Measurements from ENCODE around the gene TMEM170A. TPM values are rescaled to one million over a fixed set of nuclear protein-coding genes. Genes with fewer than 3 reads are reported as not detected.
"Not testable (repeated sequence)": the region's sequence is repeated elsewhere in the genome, so short reads cannot be mapped to it uniquely, and the experiment has no call there.

Gene TMEM170A
- total and polyA plus RNA-seq, 5 experiments from 2014 or later, result 32.8 to 53.2 (median 42.3) TPM

DNA sequence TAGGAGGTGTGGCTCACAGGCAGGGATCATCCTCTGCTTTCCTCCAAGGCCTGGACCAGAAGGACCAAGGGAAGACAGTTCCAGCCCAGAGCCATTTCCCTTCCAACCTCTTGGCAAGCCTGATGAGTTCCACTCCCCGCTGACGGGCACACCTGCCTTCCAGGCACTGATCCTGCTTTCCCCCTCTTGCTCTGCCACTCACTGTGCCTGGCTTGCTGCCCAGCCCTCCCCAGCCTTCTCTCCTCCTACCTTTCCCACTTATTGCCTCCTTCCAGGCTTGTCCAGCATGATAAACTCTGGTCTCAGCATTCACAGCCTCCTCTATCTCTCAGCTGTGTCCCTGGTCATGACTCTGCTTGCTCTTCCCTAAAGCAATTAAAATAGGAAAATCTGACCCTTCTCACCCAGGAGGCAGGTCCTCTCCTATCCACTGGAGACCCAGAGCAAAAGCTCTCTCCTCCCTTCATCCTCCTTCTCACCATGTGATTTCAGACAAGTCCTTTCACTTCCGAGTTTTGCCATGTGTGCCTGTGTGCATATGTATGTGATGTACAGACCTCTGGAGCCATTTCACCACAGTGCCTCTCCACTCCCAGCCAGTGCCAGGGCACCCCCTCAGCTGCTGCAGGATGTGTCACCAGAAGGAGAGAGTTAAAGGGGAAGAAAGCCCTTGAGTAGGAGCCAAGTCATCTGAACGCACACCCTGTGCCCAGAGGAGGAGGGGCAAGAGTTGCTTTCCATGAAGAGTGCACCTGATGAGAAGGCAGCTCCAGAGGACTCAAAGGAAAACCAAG lies 13.4 kb upstream of the TMEM170A start:
- H3K36me3 Mint-ChIP-seq, result no peaks in the 10 kb centered on the region
- DNase-seq, result no peak
- no peaks in the 10 kb centered on the region for H3K4me1 Mint-ChIP-seq
- POLR2A ChIA-PET, result no interaction called here
- H3K9me3 Mint-ChIP-seq, result no peaks in the 10 kb centered on the region
- H3K4me3 Mint-ChIP-seq, result no peak overlapping the region
- H3K27me3 Mint-ChIP-seq, result peaks cover 0 to 18% (median 15%) of the 10 kb centered on the region in 5 donors
- peak overlapping the region in 1 of 10 donors; percentile 13 for H3K27ac Mint-ChIP-seq
- ATAC-seq, result no peak

DNA sequence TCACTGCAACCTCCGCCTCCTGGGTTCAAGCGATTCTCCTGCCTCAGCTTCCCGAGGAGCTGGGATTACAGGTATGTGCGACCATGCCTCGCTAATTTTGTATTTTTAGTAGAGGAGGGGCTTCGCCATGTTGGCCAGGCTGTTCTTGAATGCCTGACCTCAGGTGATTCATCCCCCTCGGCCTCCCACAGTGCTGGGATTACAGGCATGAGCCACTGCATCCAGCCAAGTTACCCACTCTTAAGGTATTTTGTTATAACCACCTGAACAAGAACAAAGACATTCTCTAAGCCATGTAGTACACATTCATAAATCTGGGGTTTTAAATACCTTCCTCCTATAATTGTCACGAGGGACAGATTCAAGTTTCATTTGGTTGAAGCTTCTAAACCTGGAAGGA lies 12.3 kb upstream of the TMEM170A start:
- H3K27me3 Mint-ChIP-seq, result peaks cover 0 to 18% (median 15%) of the 10 kb centered on the region in 5 donors
- H3K4me3 Mint-ChIP-seq, result no peak overlapping the region
- ATAC-seq (no peak), DNase-seq (no peak)
- no peak overlapping the region for H3K27ac Mint-ChIP-seq
- peaks cover 0 to 3% (median under 1%) of the 10 kb centered on the region in 4 donors for H3K4me1 Mint-ChIP-seq
- POLR2A ChIA-PET, result no interaction called here
- no peaks in the 10 kb centered on the region for H3K36me3 Mint-ChIP-seq
- no peaks in the 10 kb centered on the region for H3K9me3 Mint-ChIP-seq

DNA sequence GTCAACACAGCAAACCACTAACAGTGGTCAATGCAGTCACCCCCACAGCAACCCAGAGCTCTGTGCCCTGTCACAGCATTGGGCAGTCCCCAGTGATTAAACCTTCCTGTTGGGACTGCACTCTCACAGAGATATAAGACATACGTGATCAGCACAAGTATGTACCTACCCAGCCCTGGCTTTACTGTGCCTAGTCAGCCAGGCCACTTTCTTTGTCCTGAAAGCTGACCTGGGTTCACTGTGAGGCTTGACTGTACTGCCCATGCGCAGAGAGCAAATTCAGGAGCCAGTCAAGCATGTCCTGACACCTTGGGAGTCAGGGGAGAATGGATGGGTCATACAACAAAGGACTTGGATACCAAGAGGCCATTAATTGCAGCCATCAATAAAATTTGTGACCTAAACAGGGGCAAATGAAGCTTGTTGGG lies 10.9 kb upstream of the TMEM170A start:
- H3K4me1 Mint-ChIP-seq, result peaks cover 0 to 6% (median 1%) of the 10 kb centered on the region in 4 donors
- no peak overlapping the region for H3K27ac Mint-ChIP-seq
- no peak overlapping the region for H3K4me3 Mint-ChIP-seq
- no peaks in the 10 kb centered on the region for H3K9me3 Mint-ChIP-seq
- DNase-seq (no peak), ATAC-seq (no peak)
- no peaks in the 10 kb centered on the region for H3K36me3 Mint-ChIP-seq
- POLR2A ChIA-PET, result no interaction called here
- H3K27me3 Mint-ChIP-seq, result peaks cover 0 to 18% (median 10%) of the 10 kb centered on the region in 5 donors

GRCh38 chr16:75472908-75473877 lies 8.7 kb upstream of the TMEM170A start:
- Mint-ChIP-seq H3K27me3 (peaks cover 0 to 15% (median 5%) of the 10 kb centered on the region in 5 donors), H3K9me3 (no peaks in the 10 kb centered on the region), H3K36me3 (no peaks in the 10 kb centered on the region), H3K27ac (no peak overlapping the region), H3K4me1 (peaks cover 0 to 6% (median 1%) of the 10 kb centered on the region in 4 donors), H3K4me3 (no peak overlapping the region)
- POLR2A ChIA-PET, result interaction anchor here (0.5 kb wide), 1 partner anchor 88 kb away, joined by 5 read pairs; no protein-coding TSS in a partner anchor
- ATAC-seq (no peak), DNase-seq (no peak)

DNA sequence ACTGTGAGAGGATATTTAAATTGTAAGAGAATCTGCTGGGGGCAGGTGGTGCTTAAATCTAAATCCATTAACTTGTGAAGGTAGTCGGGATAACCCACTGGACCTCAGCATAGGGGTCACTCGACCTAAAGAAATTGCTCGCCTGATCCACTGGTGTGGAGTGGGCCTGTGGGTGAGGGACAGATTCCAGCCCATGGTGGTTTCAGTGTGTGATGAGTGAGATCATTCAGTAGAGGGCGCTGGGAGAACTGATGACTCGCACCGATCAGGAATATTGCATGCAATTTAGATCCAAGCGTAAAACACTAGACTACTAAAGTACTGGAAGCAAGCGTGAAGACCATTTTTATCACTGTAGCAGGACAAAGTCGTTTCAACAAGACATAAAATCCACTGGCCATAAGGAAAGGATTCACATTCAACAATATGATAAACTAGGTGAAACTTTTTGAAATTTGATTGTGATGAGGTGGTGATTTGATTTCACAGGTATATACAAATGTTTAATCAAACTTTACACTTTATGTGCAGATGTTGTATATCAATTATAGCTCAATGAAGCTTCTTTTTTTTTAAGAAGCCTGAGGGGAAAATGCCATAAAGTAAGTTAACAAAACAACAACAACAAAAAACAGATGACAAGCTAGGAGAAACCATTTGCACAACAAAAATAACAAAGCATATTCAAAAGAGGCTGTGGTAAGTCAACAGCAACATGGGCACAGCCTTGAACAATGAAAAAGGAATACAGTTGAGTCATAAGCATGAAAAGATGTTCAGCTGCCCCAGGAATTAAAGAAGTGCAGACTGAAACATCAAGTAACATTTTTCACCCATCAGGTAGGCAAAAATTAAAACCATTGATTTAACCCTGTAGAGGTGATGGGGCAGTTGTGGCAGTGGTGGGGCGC lies 7.5 kb upstream of the TMEM170A start:
- peak; percentile 80 to 95 for ATAC-seq
- H3K27ac Mint-ChIP-seq, result peak overlapping the region in 1 of 10 donors; percentile 7

GRCh38 chr16:75466760-75467159 lies 2.3 kb upstream of the TMEM170A start:
- ATAC-seq (no peak), DNase-seq (no peak)
- Mint-ChIP-seq H3K9me3 (no peaks in the 10 kb centered on the region), H3K27ac (no peak overlapping the region), H3K4me3 (no peak overlapping the region), H3K36me3 (no peaks in the 10 kb centered on the region), H3K4me1 (peaks cover 14 to 30% (median 24%) of the 10 kb centered on the region in 4 donors), H3K27me3 (no peaks in the 10 kb centered on the region)
- POLR2A ChIA-PET, result interaction anchor here (0.7 to 1.0 kb wide), 3 partner anchors 27 to 1724 kb away, joined by 3 to 4 read pairs (median 3); partner anchors contain the start of gene MON1B

More for the DNA sequence above, 7.5 kb upstream of the TMEM170A start:
- Mint-ChIP-seq H3K27me3 (peaks cover 0 to 7% (median 2%) of the 10 kb centered on the region in 5 donors), H3K9me3 (no peaks in the 10 kb centered on the region), H3K36me3 (no peaks in the 10 kb centered on the region), H3K4me1 (peaks cover 0 to 6% (median 1%) of the 10 kb centered on the region in 4 donors), H3K4me3 (no peak overlapping the region)
- POLR2A ChIA-PET, result interaction anchor here (0.6 kb wide), 1 partner anchor 46 kb away, joined by 5 read pairs; no protein-coding TSS in a partner anchor
- DNase-seq, result peak in 8 of 10 donors; percentile 7 to 75 (median 39)

DNA sequence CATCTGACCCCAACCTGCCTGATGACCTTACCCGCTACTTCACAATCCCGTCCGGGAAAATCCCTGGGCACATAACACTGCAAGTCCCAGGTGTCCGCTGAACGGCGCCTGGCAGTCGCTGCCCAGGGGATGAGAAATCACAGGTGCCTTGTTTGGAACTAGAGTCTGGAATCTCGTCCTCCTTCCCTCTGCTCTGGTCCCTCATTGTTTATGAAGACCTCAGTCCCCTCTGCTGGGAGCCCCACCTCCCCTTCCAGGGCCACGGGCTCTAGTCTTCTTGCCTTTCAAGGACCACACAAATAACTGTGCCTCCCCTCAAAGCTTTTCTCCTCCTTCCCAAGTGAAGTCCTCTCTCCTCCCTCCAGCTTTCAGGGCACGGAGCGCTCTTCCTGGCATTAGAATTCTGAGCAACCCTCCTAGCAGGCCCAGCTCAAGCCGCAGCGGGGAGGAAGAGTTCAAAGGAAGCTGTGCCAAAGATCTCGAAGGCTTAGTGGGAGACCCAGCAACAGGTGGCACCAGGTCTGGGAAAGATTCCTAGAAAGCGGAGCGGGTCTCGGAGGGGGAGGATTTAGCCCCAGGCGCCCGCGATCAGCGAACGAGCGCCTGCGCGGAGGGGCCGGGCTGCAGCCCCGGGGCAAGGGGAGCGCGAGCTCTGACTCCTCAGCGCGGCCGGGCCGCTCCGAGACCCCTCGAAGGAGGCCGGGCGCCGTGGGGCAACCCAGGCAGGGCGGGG lies 934 bp downstream of the TMEM170A start:
- H3K4me3 Mint-ChIP-seq, result peak overlapping the region; percentile 88 to 97 (median 94)
- peaks cover 26 to 55% (median 55%) of the 10 kb centered on the region in 4 donors for H3K4me1 Mint-ChIP-seq
- not testable (repeated sequence) for H3K27me3 Mint-ChIP-seq, H3K36me3 Mint-ChIP-seq, H3K9me3 Mint-ChIP-seq
- POLR2A ChIA-PET, result interaction anchor here (0.6 to 3.9 kb wide), 6 partner anchors 30 to 184 kb away, joined by 3 to 43 read pairs (median 6); partner anchors contain the start of genes CFDP1, KARS1, TERF2IP and TMEM231
- peak overlapping the region; percentile 62 to 96 (median 94) for H3K27ac Mint-ChIP-seq
- peak in 1 of 10 donors; percentile 3 for DNase-seq
- peak in 1 of 2 donors; percentile 0 for ATAC-seq

DNA sequence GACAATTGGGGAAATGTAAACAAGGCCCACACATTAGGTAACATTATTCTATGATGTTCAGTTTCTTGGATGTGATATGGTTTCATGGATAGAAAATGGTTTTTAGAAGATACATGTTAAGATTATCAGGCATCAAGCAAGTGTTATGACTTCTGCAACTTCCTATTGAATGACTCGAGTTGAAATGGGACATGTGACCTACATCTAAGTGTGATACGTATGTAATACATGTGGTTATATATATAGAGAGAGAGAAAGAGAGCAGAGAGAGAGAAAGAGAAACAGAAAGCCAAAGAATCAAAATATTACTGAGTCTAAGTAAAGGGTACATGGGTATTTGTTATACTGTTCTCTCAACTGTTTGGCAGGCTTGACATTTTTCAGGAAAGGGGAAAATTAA lies 1.7 kb downstream of the TMEM170A start:
- H3K4me3 Mint-ChIP-seq, result peak overlapping the region; percentile 88 to 97 (median 94)
- peak overlapping the region; percentile 34 to 96 (median 94) for H3K27ac Mint-ChIP-seq
- no peaks in the 10 kb centered on the region for H3K27me3 Mint-ChIP-seq
- H3K4me1 Mint-ChIP-seq, result peaks cover 33 to 62% (median 61%) of the 10 kb centered on the region in 4 donors
- POLR2A ChIA-PET, result interaction anchor here (3.9 kb wide), 1 partner anchor 29 kb away, joined by 43 read pairs; the partner anchor contains the start of gene CFDP1
- peaks cover 0 to 6% (median 0%) of the 10 kb centered on the region in 3 donors for H3K36me3 Mint-ChIP-seq
- ATAC-seq (peak in 1 of 2 donors; percentile 11), DNase-seq (peak in 3 of 10 donors; percentile 16 to 42 (median 36))
- H3K9me3 Mint-ChIP-seq, result no peaks in the 10 kb centered on the region

- Mint-ChIP-seq H3K9me3 (no peaks in the 10 kb centered on the region), H3K27me3 (no peaks in the 10 kb centered on the region), H3K27ac (peak overlapping the region in 2 of 10 donors; percentile 43 to 62), H3K4me3 (peak overlapping the region in 5 of 10 donors; percentile 1 to 91 (median 33)), H3K36me3 (peaks cover 0 to 6% (median 0%) of the 10 kb centered on the region in 3 donors), H3K4me1 (peaks cover 39 to 75% (median 73%) of the 10 kb centered on the region in 4 donors)
- no peak for DNase-seq
- no peak for ATAC-seq
- POLR2A ChIA-PET, result no interaction called here
Measured at GRCh38 chr16:75461575-75461974, 2.9 kb downstream of the TMEM170A start.

DNA sequence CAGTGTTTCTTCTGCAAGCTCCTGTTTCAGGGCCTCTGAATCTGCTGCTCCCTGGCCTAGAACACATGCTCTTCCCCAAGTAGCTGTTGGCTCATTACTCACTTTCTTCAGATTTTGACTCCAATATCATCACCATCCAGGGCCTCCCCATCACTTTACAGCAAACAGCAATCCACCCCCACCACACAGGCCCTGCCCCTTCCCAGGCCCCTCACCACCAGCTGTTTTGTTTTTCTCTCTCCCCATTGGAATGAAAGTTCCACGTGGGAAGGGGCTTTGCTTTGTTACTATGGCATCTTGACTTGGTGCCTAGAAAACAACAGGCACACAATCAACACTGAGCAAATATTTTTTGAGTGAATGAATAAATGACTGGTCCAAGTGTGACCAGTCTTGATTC lies 4.0 kb downstream of the TMEM170A start:
- no peaks in the 10 kb centered on the region for H3K9me3 Mint-ChIP-seq
- H3K4me3 Mint-ChIP-seq, result peak overlapping the region in 4 of 10 donors; percentile 12 to 50 (median 30)
- DNase-seq (no peak), ATAC-seq (no peak)
- H3K27ac Mint-ChIP-seq, result peak overlapping the region in 7 of 10 donors; percentile 7 to 71 (median 55)
- no peaks in the 10 kb centered on the region for H3K27me3 Mint-ChIP-seq
- POLR2A ChIA-PET, result no interaction called here
- H3K36me3 Mint-ChIP-seq, result peaks cover 0 to 6% (median 0%) of the 10 kb centered on the region in 3 donors
- peaks cover 42 to 83% (median 82%) of the 10 kb centered on the region in 4 donors for H3K4me1 Mint-ChIP-seq

- H3K27me3 Mint-ChIP-seq, result no peaks in the 10 kb centered on the region
- ATAC-seq (no peak), DNase-seq (no peak)
- H3K4me3 Mint-ChIP-seq, result peak overlapping the region in 4 of 10 donors; percentile 3 to 50 (median 38)
- peaks cover 0 to 9% (median 0%) of the 10 kb centered on the region in 3 donors for H3K36me3 Mint-ChIP-seq
- POLR2A ChIA-PET, result no interaction called here
- peak overlapping the region in 7 of 10 donors; percentile 14 to 73 (median 44) for H3K27ac Mint-ChIP-seq
- peaks cover 40 to 85% (median 83%) of the 10 kb centered on the region in 4 donors for H3K4me1 Mint-ChIP-seq
- H3K9me3 Mint-ChIP-seq, result no peaks in the 10 kb centered on the region
Measured at GRCh38 chr16:75459691-75460090, 4.8 kb downstream of the TMEM170A start.
